CD4-positive, alpha-beta T cell (primary cell): ENCODE measurements around the gene OPRL1. TPM values are rescaled to one million over a fixed set of nuclear protein-coding genes. Genes with fewer than 3 reads are reported as not detected.

ENCODE experiments used
- ATAC-seq: fragments of 200-7000 bp; cut with Tn5 transposase; one replicate; pipeline ENCODE4 v1.10.0; 2022; ENCODE audit warnings: mild to moderate bottlenecking; ENCODE audit not compliant: poor library complexity
- CTCF ChIA-PET: fragments of 350-600 bp; sonication (Branson Sonifier 250); formaldehyde crosslinking; loops from one replicate; lab custom pipeline; 2021; ENCODE audit warnings: antibody characterized with exemption, inconsistent platforms; lab: Charles Lee
- POLR2A ChIA-PET: fragments of 350-600 bp; sonication (Branson Sonifier 250); formaldehyde crosslinking; loops from one replicate; lab custom pipeline; 2021; ENCODE audit warnings: antibody characterized with exemption, inconsistent platforms; lab: Charles Lee
- DNase-seq, 14 experiments: peaks; one replicate each; pipeline ENCODE4 v3.0.0-alpha.2; 2013 to 2020; ENCODE audit warnings: mixed read lengths in 2 of 14
- H3K27ac ChIP-seq, 2 donors: one replicate each; pipeline versions ENCODE4 v1.5.1 to v1.7.0; 2013; ENCODE audit warnings: low read length in 2 of 2, low read depth in 1 of 2, mild to moderate bottlenecking in 1 of 2
- H3K27me3 ChIP-seq, 2 experiments: 1 replicate in 1 of 2; 2 replicates in 1 of 2; pipeline versions ENCODE4 v1.6.1 to v1.7.0; 2013; ENCODE audit warnings: low read length in 2 of 2, control low read depth in 1 of 2, mild to moderate bottlenecking in 1 of 2, moderate library complexity in 1 of 2; ENCODE audit not compliant: insufficient read depth in 2 of 2, control insufficient read depth in 1 of 2
- H3K36me3 ChIP-seq: one replicate; pipeline ENCODE4 v1.6.1; 2013; ENCODE audit warnings: low read length, control low read depth; ENCODE audit not compliant: insufficient read depth
- H3K4me1 ChIP-seq: one replicate; pipeline ENCODE4 v1.6.1; 2013; ENCODE audit warnings: low read length, control low read depth; ENCODE audit not compliant: insufficient read depth
- H3K4me3 ChIP-seq: one replicate; pipeline ENCODE4 v1.5.1; 2013; ENCODE audit warnings: mild to moderate bottlenecking, low read length, moderate library complexity
- H3K9me3 ChIP-seq, 2 experiments: 1 replicate in 1 of 2; 2 replicates in 1 of 2; pipeline versions ENCODE4 v1.6.1 to v1.7.0; 2013; ENCODE audit warnings: low read length in 2 of 2, mild to moderate bottlenecking in 2 of 2, control low read depth in 1 of 2, moderate library complexity in 1 of 2; ENCODE audit not compliant: control insufficient read depth in 1 of 2, insufficient read depth in 1 of 2
- H3K27ac Mint-ChIP-seq: one replicate; pipeline ENCODE4 v1.8.0; 2020; ENCODE audit warnings: mixed read lengths
- H3K27me3 Mint-ChIP-seq: one replicate; pipeline ENCODE4 v1.8.0; 2021; ENCODE audit warnings: mixed read lengths
- H3K36me3 Mint-ChIP-seq: one replicate; pipeline ENCODE4 v1.8.0; 2021; ENCODE audit warnings: low read depth, mixed read lengths
- H3K4me1 Mint-ChIP-seq: one replicate; pipeline ENCODE4 v1.8.0; 2021; ENCODE audit warnings: low read depth, mixed read lengths
- H3K4me3 Mint-ChIP-seq: one replicate; pipeline ENCODE4 v1.8.0; 2020; ENCODE audit warnings: mild to moderate bottlenecking, mixed read lengths
- H3K9me3 Mint-ChIP-seq: one replicate; pipeline ENCODE4 v1.8.0; 2020; ENCODE audit warnings: mixed read lengths
- CTCF ChIP-seq: fragments of 200-600 bp; IDR thresholded peaks from one replicate; pipeline ENCODE4 v1.8.0; 2022; ENCODE audit warnings: antibody characterized with exemption, mild to moderate bottlenecking
- intact Hi-C, 2 experiments: fragments of 100-400 bp; cut with DNase I in 1 of 2; cut with micrococcal nuclease in 1 of 2; formaldehyde crosslinking; loops; one replicate each; pipeline versions ENCODE4 v1.15.1 to v1.9.0; 2023 to 2025; cut with DNase I, micrococcal nuclease
- total RNA-seq, 174 experiments: library from RNA in 2 of 174; stranded (reverse) in 2 of 174; gene quantifications; one replicate each; pipeline ENCODE4 v1.2.3 and lab custom pipeline; 2021 to 2026

The OPRL1 gene
- total RNA-seq, 2 experiments from 2014 or later = 1.0 to 1.2 TPM

DNA sequence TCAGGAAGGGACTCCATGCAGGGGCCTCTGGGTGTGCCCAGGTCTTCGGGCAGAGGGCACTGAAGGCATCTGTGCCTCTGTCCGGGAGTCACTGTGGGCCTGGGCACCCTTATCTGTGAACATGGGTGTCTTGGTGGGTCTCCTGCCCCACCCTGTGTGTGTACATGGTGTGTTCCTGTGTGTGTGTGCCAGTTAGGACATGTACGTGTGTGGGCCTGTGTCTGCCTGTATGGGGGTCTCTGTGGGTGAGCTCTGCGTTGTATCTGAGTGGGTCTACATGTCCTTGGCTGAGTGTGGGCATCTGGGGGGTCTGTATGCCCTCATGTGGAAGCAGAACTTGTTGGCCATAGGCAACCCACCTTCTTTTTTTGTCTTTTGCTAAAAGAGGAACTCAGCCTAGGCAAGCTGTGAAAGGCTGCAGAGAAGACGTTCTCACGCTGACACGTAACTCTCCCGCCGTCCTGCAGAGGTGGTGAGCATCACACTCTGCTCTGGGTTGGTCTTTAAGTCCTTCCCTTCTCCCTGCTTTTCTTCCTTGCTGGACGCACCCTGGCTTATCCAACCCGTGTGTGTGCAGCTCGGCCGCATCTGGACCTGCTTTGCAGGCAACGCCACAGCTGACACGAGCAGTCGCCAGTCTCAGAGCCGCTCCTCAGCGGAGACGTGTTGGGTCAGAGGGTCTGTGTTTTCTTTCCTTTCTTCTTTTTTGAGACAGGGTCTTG lies 28.0 kb downstream of the OPRL1 start:
- H3K27ac Mint-ChIP-seq = no peak overlapping the region
- Histone ChIP-seq H3K27ac (no peak overlapping the region), H3K4me1 (peaks cover 2% of the 10 kb centered on the region), H3K9me3 (no peaks in the 10 kb centered on the region), H3K4me3 (no peak overlapping the region), H3K36me3 (no peaks in the 10 kb centered on the region), H3K27me3 (peaks cover 5 to 9% of the 10 kb centered on the region in 2 experiments)
- ATAC-seq (no peak), DNase-seq (peak in 1 of 14 experiments; percentile 21)
- H3K36me3 Mint-ChIP-seq = no peaks in the 10 kb centered on the region
- CTCF ChIA-PET = no interaction called here
- no peak overlapping the region for H3K4me3 Mint-ChIP-seq
- POLR2A ChIA-PET = no interaction called here
- peaks cover 2% of the 10 kb centered on the region for H3K4me1 Mint-ChIP-seq
- no peak for TF ChIP-seq CTCF
- peaks cover 9% of the 10 kb centered on the region for H3K27me3 Mint-ChIP-seq
- intact Hi-C loops = no loop called here
- no peaks in the 10 kb centered on the region for H3K9me3 Mint-ChIP-seq

- POLR2A ChIA-PET = no interaction called here
These were observed 29.1 kb downstream of the OPRL1 start for GRCh38 chr20:64108731-64109681.

More at GRCh38 chr20:64108731-64109681, 29.1 kb downstream of the OPRL1 start:
- DNase-seq (peak in 1 of 14 experiments; percentile 25), ATAC-seq (no peak)
- CTCF ChIA-PET = no interaction called here
- H3K4me1 ChIP-seq = no peaks in the 10 kb centered on the region
- no peaks in the 10 kb centered on the region for H3K4me1 Mint-ChIP-seq
- no peak for TF ChIP-seq CTCF
- no peak overlapping the region for H3K27ac Mint-ChIP-seq
- no peak overlapping the region for H3K4me3 Mint-ChIP-seq
- H3K4me3 ChIP-seq = no peak overlapping the region
- no peak overlapping the region for H3K27ac ChIP-seq
- no peaks in the 10 kb centered on the region for H3K36me3 Mint-ChIP-seq
- intact Hi-C loops = no loop called here
- H3K9me3 Mint-ChIP-seq = no peaks in the 10 kb centered on the region
- no peaks in the 10 kb centered on the region for H3K27me3 ChIP-seq
- H3K27me3 Mint-ChIP-seq = no peaks in the 10 kb centered on the region
- H3K36me3 ChIP-seq = no peaks in the 10 kb centered on the region
- H3K9me3 ChIP-seq = no peaks in the 10 kb centered on the region
